A673 (cell line): ENCODE results near the gene PILRB. TPM values are rescaled to one million over a fixed set of nuclear protein-coding genes. Genes with fewer than 3 reads are reported as not detected.
"Not testable (repeated sequence)": the region's sequence is repeated elsewhere in the genome, so short reads cannot be mapped to it uniquely, and the experiment has no call there.

ENCODE experiments used
- BruUV-seq: library from RNA; stranded (reverse); fragments of 400-500 nt; replicated peaks from 2 replicates; lab custom pipeline; 2021; lab: Mats Ljungman, UMichigan
- CTCF ChIA-PET: fragments of 300-600 bp; sonication (Branson Sonifier 250); formaldehyde crosslinking; loops from one replicate; lab custom pipeline; 2022; ENCODE audit warnings: antibody characterized with exemption; lab: Charles Lee
- POLR2A ChIA-PET: fragments of 300-600 bp; sonication (Branson Sonifier 250); formaldehyde crosslinking; loops from one replicate; lab custom pipeline; 2022; ENCODE audit warnings: antibody characterized with exemption; ENCODE audit not compliant: low non-redundant PET; lab: Charles Lee
- DNase-seq: peaks from one replicate; pipeline ENCODE4 v3.0.0-alpha.2; 2015; ENCODE audit warnings: low spot score
- H3K27ac ChIP-seq: fragments of 200-600 bp; sonication (generic); 2 replicates; pipeline ENCODE4 v1.5.1; 2016; ENCODE audit warnings: mixed run types, low read depth, mild to moderate bottlenecking, mixed read lengths, antibody characterized with exemption, low read length; ENCODE audit not compliant: poor library complexity, severe bottlenecking
- H3K27me3 ChIP-seq: fragments of 200-600 bp; sonication (generic); replicated peaks from 2 replicates; pipeline ENCODE4 v1.6.1; 2017; ENCODE audit warnings: mixed run types, low read depth, mild to moderate bottlenecking, mixed read lengths, antibody characterized with exemption, low read length; ENCODE audit not compliant: insufficient read depth, poor library complexity
- H3K36me3 ChIP-seq: fragments of 200-600 bp; sonication (generic); 2 replicates; pipeline ENCODE4 v1.6.1; 2016; ENCODE audit warnings: mixed run types, mild to moderate bottlenecking, mixed read lengths, antibody characterized with exemption, low read length; ENCODE audit not compliant: insufficient read depth, poor library complexity, severe bottlenecking
- H3K4me1 ChIP-seq: fragments of 200-600 bp; sonication (generic); 2 replicates; pipeline ENCODE4 v1.6.1; 2017; ENCODE audit warnings: mixed run types, mild to moderate bottlenecking, mixed read lengths, antibody characterized with exemption, low read length; ENCODE audit not compliant: insufficient read depth, poor library complexity, severe bottlenecking
- H3K4me3 ChIP-seq: fragments of 200-600 bp; sonication (generic); 2 replicates; pipeline ENCODE4 v1.5.1; 2016; ENCODE audit warnings: low read depth, mixed run types, mild to moderate bottlenecking, mixed read lengths, low read length; ENCODE audit not compliant: poor library complexity, severe bottlenecking
- H3K9me3 ChIP-seq: fragments of 200-600 bp; sonication (generic); 2 replicates; pipeline ENCODE4 v1.6.1; 2016; ENCODE audit warnings: mixed run types, low read depth, mild to moderate bottlenecking, mixed read lengths, antibody characterized with exemption, low read length; ENCODE audit not compliant: poor library complexity, severe bottlenecking
- EZH2 ChIP-seq: fragments of 200-600 bp; sonication (generic); IDR thresholded peaks from 2 replicates; pipeline ENCODE4 v1.6.1; 2017; ENCODE audit warnings: borderline replicate concordance, low read depth, mild to moderate bottlenecking, mixed read lengths, antibody characterized with exemption, low read length; ENCODE audit not compliant: poor library complexity, severe bottlenecking
- intact Hi-C: fragments of 100-400 bp; cut with micrococcal nuclease; formaldehyde crosslinking; loops from one replicate; pipeline ENCODE4 v1.10.0; 2022; ENCODE audit not compliant: unreplicated experiment
- total RNA-seq: library from RNA; stranded (reverse); gene quantifications from 2 replicates; pipeline ENCODE4 v1.2.3, GENCODE V29; 2021
- TF ChIP-seq, protein P1 (sequence below): fragments of 300-800, 200-600 bp; sonication (generic); conservative IDR thresholded peaks from 2 replicates; pipeline ENCODE4 v1.5.1; 2017; ENCODE audit warnings: low read depth, mild to moderate bottlenecking, antibody characterized with exemption, low read length, moderate library complexity, mixed read lengths

PILRB gene
- total RNA-seq, 1 experiment from 2014 or later = 26.5 TPM

DNA sequence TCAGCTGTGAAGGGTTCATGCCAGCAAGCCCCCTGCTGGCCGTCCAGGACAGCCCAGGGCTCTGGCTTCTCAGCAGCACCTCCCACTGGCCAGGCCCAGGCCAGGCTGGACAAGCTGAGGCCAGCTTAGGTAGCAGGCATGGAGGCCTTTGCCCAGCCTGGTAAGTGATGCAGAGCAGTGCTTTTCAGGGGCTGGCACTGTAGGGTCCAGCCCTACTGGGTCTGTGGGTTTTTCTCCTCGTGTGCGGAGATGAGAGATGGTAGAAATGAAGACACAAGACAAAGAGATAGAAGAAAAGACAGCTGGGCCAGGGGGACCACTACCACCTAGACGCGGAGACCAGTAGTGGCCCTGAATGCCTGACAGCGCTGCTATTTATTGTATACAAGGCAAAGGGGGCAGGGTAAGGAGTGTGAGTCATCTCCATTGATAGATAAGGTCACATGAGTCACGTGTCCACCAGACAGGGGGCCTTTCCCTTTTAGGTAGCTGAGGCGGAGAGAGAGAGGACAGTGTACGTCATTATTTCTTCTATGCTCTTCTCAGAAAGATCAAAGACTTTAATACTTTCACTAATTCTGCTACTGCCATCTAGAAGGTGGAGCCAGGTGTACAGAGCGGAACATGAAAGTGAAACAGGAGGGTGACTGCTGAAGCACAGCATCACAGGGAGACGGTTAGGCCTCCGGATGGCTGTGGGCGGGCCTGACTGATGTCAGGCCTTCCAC lies 13.2 kb upstream of the PILRB start:
- TF ChIP-seq, protein P1, sequence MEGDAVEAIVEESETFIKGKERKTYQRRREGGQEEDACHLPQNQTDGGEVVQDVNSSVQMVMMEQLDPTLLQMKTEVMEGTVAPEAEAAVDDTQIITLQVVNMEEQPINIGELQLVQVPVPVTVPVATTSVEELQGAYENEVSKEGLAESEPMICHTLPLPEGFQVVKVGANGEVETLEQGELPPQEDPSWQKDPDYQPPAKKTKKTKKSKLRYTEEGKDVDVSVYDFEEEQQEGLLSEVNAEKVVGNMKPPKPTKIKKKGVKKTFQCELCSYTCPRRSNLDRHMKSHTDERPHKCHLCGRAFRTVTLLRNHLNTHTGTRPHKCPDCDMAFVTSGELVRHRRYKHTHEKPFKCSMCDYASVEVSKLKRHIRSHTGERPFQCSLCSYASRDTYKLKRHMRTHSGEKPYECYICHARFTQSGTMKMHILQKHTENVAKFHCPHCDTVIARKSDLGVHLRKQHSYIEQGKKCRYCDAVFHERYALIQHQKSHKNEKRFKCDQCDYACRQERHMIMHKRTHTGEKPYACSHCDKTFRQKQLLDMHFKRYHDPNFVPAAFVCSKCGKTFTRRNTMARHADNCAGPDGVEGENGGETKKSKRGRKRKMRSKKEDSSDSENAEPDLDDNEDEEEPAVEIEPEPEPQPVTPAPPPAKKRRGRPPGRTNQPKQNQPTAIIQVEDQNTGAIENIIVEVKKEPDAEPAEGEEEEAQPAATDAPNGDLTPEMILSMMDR = peak; percentile 51
- H3K27me3 ChIP-seq, H3K4me1 ChIP-seq, BruUV-seq, H3K9me3 ChIP-seq, H3K27ac ChIP-seq, DNase-seq, intact Hi-C loops, POLR2A ChIA-PET, CTCF ChIA-PET, H3K4me3 ChIP-seq: not testable (repeated sequence)
- H3K36me3 ChIP-seq = peaks cover 38% of the 10 kb centered on the region

DNA sequence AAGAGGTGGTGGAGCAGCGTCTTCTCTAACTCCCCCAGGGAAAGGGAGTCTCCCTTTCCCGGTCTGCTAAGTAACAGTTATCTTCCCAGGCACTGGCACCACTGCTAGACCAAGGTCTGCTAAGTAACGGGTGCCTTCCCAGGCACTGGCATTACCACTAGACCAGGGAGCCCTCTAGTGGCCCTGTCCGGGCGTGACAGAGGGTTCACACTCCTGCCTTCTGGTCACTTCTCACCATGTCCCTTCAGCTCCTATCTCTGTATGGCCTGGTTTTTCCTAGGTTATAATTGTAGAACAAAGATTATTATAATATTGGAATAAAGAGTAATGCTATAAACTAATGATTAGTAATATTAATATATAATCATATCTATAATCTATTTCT lies 12.6 kb upstream of the PILRB start:
- H3K36me3 ChIP-seq = peaks cover 38% of the 10 kb centered on the region
- BruUV-seq, H3K4me3 ChIP-seq, H3K9me3 ChIP-seq, POLR2A ChIA-PET, H3K27ac ChIP-seq, H3K27me3 ChIP-seq, DNase-seq, intact Hi-C loops, H3K4me1 ChIP-seq: not testable (repeated sequence)
- TF ChIP-seq, protein P1 = peak; percentile 34
- CTCF ChIA-PET = interaction anchor here (1.5 kb wide), 1 partner anchor 127 kb away, joined by 3 read pairs; no protein-coding TSS in a partner anchor

DNA sequence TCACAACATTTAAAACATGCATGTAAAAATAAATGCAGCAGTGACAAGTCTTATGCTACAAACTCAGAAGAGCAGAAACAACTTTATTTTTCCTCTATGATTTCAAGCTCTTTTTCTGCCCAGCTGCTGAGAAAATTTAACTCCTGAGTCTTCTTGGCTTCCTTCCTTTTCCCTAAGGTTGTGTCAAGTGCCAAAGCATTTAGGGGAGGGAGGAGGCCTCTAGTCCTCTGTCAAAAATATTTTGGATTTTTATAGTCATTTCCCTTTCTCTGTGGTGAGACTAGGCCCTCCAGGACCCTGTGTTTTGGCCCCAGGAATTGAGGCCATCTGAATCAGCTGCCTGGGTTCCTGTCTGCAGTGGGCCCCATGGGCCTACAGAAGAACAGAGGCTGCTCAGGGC lies 11.0 kb upstream of the PILRB start:
- no peak for TF ChIP-seq EZH2
- TF ChIP-seq, protein P1 = no peak
- H3K27me3 ChIP-seq = no peaks in the 10 kb centered on the region
- DNase-seq = no peak
- no peaks in the 10 kb centered on the region for H3K4me1 ChIP-seq
- ChIA-PET POLR2A (no interaction called here), CTCF (interaction anchor here (1.5 kb wide), 1 partner anchor 129 kb away, joined by 3 read pairs; no protein-coding TSS in a partner anchor)
- no peak overlapping the region for H3K4me3 ChIP-seq
- no TSS peak for BruUV-seq
- peaks cover 46% of the 10 kb centered on the region for H3K36me3 ChIP-seq
- intact Hi-C loops = no loop called here
- no peak overlapping the region for H3K27ac ChIP-seq
- H3K9me3 ChIP-seq = no peaks in the 10 kb centered on the region
